VCaP (cell line): Measurements from ENCODE around the gene MRPL24.
A peak's percentile ranks its signal among the peaks of the same experiment; 100 is the strongest.

Experiments used
- H3K27ac ChIP-seq: fragments of 450-650 bp; 2 replicates; pipeline ENCODE4 v1.5.1; 2017
- TF ChIP-seq, protein P1 (sequence below): fragments of 450-650 bp; conservative IDR thresholded peaks from 2 replicates; pipeline ENCODE4 v1.5.1; 2017; ENCODE audit warnings: mild to moderate bottlenecking, moderate library complexity

Gene MRPL24

DNA sequence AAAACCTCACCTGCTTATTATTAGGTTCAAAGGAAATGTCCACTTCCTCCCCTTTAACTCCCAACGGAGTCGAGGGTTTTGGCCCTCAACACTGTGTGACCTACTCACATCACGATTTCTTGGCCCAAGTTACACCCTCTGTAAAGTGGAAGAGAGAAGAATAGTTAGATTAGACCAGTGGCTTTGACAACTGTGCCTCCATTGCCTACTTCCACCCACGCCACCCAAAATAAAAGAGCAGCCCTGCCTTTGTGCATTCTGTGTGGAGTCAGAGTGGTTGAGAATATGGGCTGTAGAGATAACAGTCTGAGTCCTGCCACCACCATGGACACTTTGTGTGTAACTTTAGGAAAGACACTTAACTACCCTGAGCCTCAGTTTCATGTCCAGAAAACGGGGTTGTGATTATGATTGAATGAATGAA lies 14.7 kb upstream of the MRPL24 start:
- TF ChIP-seq, protein P1, sequence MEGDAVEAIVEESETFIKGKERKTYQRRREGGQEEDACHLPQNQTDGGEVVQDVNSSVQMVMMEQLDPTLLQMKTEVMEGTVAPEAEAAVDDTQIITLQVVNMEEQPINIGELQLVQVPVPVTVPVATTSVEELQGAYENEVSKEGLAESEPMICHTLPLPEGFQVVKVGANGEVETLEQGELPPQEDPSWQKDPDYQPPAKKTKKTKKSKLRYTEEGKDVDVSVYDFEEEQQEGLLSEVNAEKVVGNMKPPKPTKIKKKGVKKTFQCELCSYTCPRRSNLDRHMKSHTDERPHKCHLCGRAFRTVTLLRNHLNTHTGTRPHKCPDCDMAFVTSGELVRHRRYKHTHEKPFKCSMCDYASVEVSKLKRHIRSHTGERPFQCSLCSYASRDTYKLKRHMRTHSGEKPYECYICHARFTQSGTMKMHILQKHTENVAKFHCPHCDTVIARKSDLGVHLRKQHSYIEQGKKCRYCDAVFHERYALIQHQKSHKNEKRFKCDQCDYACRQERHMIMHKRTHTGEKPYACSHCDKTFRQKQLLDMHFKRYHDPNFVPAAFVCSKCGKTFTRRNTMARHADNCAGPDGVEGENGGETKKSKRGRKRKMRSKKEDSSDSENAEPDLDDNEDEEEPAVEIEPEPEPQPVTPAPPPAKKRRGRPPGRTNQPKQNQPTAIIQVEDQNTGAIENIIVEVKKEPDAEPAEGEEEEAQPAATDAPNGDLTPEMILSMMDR: no peak
- no peak overlapping the region for H3K27ac ChIP-seq

DNA sequence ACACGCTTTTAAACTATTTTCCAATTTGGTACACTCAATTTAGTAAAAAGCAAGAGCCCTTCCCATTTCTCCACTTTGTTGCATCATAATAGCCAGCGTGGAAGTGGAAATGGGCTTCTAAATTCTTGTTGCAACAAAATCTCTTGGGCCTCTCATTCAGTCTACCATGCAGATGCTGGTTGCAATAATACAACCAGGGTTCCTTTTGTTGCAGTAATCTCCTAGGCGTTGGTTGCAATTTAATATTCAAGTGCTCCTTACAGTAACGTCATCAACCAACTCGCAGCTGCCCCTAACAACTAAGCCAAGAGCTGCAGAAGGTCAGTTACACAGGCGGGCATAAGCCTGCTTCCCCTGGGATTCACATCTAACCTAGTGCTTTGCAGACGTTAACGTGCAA lies 13.3 kb upstream of the MRPL24 start:
- TF ChIP-seq, protein P1: no peak
- no peak overlapping the region for H3K27ac ChIP-seq

DNA sequence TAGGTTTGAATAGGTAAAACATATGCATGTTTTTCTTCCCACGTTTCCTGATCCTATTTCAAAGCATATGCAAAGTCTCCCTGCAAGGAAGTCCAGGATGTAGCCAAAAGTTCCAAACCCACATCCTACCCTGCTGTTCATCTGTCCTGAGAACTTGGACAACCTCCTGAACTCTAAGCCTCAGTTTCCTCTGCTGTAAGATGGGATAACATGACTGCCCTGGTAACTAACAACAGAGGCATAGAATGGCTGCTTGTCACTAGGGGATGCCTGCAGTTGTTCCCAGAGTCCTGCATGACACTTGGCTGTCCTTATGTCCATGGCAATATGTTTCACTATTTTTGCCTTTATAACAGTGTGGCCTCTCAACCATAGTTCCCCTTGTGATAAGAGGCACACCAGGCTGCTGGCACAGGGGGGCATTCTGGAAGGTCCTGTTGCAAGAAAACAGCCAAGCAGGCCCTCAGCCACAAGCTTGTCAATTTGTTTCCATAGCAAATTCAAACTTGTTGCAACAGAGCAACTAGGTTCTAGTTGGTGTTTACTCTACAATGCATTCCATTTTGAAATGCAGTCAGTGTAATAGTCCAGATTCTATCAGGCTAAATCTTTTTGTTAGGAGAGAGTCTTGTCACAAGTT lies 12.1 kb upstream of the MRPL24 start:
- TF ChIP-seq, protein P1: no peak
- peak overlapping the region; percentile 97 for H3K27ac ChIP-seq

DNA sequence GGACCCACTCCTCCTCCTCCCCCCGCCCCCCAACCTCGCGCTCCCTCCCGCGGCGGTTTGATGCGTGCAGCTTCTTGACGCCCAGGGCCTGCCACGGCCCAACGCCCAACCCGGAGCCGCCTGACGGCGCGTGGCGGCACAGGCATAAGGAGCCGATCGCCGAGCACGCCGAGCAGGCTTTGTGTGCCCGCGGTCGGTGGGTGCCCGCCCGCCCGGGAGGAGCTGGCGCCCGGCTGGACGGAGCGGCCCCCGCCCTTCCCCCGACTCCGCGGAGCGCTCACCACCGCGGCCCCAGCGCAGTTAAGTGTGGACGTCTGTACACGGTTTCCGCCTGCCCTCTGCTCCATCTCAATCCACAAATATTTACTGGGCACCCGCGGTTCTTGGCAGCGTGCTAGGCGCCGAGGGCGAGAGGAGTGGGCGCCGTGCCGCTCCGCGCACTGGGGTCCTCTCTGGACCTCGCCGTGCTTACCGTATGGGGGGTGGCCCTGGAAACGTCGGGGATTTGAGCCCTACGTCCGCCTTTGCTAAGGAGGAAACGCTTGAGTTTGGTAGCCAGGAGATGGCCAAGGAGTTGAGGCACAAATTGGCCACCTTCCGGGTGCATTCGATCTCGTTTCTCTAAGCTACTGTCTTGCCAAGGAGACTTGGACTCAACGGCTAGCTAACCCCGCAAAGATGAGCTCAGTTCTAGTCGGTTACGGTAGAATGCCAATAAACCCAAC lies 11.0 kb upstream of the MRPL24 start:
- TF ChIP-seq, protein P1: no peak
- peak overlapping the region; percentile 97 for H3K27ac ChIP-seq

DNA sequence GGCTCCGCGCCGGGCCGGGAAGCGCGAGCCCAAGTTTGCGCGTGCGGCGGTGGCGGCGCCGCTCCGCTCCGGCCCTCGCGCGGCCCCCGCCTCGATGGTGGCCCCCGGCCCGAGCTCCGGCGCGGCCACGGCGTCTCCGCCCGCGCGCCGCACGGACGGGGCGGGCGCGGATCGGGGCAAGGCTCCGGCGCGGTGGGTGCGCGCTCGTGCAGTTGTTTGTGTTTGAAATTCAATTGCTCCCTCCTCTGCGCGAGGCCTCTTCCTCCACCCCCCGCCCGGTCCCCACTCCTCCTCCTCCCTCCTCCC lies 10.5 kb upstream of the MRPL24 start, which contains the start of gene HDGF:
HDGF (minus strand) TSS at position 225 of the 306 bp plus-strand sequence. CDS start 246 bp downstream, outside the sequence.
- peak within 1 kb of the TSS; percentile 97 for H3K27ac ChIP-seq
- TF ChIP-seq, protein P1: no peak

DNA sequence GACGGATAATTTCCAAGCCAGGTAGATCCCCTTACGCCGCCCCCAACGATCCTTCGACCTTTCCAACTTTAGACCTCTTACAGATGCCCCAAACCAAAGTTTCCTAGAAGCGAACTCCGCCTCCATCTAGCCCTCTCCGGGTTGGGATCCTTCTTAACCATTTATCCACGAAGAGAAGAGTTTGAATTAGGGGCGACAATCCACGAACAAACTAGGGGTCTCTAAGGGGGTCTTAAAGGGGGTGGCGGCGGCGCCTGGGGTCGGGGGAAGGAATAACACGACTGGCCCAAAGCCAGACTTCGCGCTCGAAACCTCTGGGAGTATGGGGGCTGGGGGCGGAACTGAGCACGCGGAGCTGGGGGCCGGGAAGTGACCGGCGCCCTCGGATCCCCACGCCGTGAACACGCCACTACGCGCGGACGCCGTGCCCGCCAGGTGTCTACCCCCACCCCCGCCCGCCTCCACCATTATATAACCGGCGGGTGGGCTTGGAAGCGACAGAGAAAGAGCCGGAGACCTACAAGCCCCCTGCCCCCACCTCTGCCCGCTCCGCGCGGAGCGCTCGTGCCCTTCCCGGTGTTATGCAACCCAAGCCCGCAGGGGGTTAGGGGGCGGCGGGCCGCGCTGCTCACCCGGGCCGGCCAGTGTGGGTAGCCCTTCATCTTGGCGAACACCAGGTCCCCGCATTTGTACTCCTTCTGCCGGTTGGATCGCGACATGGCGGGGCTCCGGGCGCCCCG lies 10.0 kb upstream of the MRPL24 start:
- TF ChIP-seq, protein P1: no peak
- H3K27ac ChIP-seq: peak overlapping the region; percentile 97

DNA sequence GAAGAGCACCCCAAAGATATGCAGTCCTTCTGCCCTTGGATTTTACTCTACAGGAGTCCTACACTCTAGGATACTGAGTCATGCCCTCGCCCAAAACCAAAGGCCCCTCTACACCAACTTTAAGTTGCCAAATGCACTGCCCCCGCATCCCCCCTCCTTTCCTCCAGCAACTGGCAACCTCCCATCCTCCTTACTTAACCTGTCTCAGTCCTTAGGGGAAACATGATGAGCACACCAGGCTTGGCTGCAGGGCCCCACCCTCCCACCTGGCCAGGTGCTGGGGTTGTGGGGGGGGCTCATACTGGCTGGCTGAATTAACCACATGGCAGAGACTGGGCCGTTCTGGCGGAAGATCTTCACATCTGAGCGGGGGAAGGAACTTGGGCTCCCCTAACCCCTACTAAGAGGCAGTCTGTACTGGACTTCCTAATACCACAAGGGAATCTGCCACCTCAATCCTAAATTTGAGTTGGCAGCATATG lies 9.3 kb upstream of the MRPL24 start:
- H3K27ac ChIP-seq: peak overlapping the region; percentile 97
- TF ChIP-seq, protein P1: no peak
